D721Med (cell line): Measurements from ENCODE around the gene POMGNT2.

Experiments used
- DNase-seq: peaks from one replicate; pipeline ENCODE4 v3.0.0; 2011; ENCODE audit warnings: low spot score; ENCODE audit not compliant: insufficient read length
- FAIRE-seq: peaks from 2 replicates; lab custom pipeline; 2011; peaks lifted over from hg19 to GRCh38; lab: Jason Lieb, UNC
- TF ChIP-seq, protein P1 (sequence below): IDR thresholded peaks from 2 replicates; pipeline ENCODE4 v1.5.1; 2012; ENCODE audit warnings: mild to moderate bottlenecking, control low read depth; ENCODE audit not compliant: insufficient read depth; ENCODE audit errors: missing control alignments

POMGNT2 gene

DNA sequence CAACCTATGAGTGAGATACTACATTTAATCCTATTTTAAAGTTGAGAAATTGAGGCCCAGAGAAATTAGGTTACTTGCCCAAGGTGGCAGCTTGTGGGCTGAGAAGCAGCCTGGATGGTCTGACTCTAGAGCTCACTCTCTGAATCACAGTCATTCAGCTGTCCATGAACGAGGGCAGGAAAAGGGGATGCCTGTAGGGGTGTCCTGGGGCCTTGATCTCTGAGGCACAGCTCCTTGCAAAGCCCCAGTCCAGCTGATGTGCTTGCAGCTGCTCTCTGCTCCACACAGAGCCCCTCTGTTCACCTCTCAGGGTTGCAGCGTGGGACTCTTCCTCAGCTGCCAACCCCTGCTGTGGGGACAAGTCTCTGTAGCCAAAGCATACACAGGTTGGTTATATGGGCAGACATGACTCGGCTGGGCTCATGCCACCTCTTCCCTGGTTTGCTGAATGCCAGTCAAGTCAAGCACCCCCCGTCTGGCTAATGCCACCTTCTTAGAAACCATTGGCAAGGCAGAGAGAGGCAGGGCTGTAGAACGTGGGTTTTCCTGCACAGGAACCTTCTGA, 70.0 kb downstream of the POMGNT2 start:
- DNase-seq, result no peak
- FAIRE-seq, result no peak
- TF ChIP-seq, protein P1, sequence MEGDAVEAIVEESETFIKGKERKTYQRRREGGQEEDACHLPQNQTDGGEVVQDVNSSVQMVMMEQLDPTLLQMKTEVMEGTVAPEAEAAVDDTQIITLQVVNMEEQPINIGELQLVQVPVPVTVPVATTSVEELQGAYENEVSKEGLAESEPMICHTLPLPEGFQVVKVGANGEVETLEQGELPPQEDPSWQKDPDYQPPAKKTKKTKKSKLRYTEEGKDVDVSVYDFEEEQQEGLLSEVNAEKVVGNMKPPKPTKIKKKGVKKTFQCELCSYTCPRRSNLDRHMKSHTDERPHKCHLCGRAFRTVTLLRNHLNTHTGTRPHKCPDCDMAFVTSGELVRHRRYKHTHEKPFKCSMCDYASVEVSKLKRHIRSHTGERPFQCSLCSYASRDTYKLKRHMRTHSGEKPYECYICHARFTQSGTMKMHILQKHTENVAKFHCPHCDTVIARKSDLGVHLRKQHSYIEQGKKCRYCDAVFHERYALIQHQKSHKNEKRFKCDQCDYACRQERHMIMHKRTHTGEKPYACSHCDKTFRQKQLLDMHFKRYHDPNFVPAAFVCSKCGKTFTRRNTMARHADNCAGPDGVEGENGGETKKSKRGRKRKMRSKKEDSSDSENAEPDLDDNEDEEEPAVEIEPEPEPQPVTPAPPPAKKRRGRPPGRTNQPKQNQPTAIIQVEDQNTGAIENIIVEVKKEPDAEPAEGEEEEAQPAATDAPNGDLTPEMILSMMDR, result no peak

DNA sequence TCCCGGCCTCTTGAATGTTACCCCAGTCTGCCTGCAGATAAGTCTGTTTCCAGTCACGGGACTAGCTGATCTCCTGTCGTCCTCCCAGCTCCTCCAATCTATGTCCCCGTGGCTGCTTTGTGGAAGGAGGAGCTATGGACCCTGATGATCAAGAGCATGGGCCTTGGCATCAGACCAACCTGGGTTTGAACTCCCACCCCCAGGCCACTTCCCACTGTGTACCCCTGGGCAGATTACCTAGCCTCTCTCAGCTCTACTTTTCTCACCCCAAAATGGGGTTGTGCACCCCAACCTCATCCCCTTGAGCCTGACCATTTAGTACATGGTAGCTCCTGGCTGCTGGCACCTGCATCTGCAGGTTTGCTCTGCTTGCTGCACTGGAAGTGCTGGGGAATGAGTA, 71.0 kb downstream of the POMGNT2 start:
- TF ChIP-seq, protein P1, result no peak
- FAIRE-seq, result no peak
- DNase-seq, result no peak

DNA sequence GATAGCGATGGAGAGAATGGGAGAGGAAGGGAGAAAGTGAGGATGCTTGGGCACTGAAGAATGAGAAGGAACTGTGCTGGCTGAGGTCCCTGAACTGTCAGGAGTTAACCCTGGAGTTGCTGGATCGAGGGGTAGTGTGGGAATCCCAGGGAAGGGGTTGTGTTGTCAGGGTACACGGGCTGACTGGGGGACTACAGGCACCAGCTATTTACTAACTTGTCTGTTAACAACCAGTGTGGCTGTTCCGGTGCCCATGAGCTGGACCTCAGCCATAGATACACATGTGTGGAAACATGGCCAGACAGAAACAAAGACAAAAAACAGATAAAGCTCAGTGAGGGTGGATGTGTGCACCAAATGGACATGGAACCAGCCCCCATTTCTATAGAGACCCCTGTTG, 71.7 kb downstream of the POMGNT2 start:
- DNase-seq (no peak), FAIRE-seq (no peak)
- TF ChIP-seq, protein P1, result no peak

DNA sequence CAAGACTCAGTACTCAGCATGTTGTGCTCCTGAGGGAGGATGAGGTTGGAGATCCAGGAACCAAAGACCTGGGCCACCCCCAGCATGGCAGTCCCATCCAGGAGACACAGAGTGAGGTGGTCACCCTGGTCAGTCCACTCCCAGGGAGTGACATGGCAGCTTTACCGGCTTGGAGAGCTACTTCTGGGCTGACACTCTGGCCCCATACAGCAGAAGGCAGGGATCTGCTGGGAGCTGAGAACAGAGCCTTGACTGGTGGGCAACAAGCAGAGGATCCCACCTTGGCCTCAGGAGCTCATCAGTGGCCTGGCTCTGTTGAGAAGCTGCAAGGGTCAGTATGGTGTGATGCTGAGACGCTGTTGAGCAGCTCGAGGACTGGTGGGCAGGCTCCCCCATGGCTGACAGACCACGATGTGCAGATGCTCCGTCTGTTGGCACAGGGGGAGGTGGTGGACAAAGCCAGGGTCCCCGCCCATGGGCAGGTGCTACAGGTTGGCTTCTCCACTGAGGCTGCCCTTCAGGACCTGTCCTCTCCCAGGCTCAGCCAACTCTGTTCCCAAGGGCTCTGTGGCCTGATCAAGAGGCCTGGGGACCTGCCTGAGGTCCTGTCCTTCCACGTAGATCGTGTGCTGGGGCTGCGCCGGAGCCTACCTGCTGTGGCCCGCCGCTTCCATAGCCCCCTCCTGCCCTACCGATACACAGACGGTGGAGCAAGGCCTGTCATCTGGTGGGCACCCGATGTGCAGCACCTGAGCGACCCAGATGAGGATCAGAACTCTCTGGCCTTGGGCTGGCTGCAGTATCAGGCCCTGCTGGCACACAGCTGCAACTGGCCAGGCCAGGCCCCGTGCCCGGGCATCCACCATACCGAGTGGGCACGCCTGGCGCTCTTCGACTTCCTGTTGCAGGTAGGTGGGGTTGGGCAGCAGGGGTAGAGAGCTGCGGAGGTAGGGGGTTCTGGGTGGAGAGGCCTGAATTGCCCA, 72.9 kb downstream of the POMGNT2 start:
- FAIRE-seq (no peak), DNase-seq (no peak)
- TF ChIP-seq, protein P1, result no peak

DNA sequence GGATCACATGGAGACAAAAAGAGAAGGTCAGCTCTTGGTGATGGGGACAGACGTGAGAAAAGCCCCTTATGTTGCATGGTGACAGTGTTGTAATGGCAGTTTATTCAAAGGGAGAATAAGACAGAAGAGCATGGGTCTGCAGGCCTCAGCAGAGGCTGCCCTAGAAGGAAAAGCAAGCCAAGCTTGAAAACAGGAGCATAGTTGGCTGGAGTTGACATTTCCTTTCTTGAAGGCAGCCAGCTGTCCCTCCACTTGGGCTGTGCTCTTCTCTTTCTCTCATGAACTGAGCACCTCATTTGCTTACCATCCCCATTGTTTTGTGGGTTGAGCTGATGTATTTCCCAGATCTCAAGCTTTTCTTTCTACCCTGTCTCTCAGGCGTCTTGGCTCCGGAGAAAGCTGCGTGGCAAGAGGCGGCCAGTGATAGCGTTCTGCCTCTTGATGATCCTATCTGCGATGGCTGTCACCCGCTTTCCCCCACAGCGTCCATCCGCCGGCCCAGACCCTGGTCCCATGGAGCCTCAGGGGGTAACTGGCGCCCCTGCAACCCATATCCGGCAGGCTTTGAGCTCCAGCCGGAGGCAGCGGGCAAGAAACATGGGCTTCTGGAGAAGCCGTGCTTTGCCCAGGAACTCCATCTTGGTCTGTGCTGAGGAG, 73.9 kb downstream of the POMGNT2 start:
- FAIRE-seq (no peak), DNase-seq (no peak)
- TF ChIP-seq, protein P1, result no peak

DNA sequence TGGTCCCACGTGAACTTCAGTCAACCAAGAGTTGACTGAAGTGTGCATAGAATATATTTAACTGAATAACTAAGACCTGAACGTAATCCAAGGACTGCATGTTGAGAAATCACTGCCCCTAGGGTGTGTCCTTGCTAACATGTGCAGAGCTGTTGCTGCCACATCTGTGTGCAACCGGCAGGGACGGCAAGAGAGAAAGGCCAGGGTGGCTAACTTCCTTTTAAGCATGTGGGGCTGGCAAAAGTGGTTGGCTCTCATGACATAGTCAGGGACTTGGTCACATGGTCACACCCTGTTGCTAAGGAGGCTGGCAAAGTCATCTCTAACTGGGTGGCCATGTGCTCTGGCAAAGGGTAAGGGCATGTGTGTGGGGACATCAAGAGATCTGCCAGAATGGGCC, 74.4 kb downstream of the POMGNT2 start:
- TF ChIP-seq, protein P1, result no peak
- FAIRE-seq, result no peak
- no peak for DNase-seq
